ENCODE measurements around the gene ATG4D. TPM values are rescaled to one million over a fixed set of nuclear protein-coding genes. Genes with fewer than 3 reads are reported as not detected.

ATG4D gene
- total and polyA plus RNA-seq, 2 of the 4 experiments (the other 2 are of a cell fraction), result 8.2 to 21.8 TPM

- no peak for DNase-seq
- BruUV-seq (replicated peaks), result no TSS peak
Measured at GRCh38 chr19:10557603-10558197, 14.0 kb downstream of the ATG4D start.

More at GRCh38 chr19:10557603-10558197, 14.0 kb downstream of the ATG4D start:
- H3K9me1 ChIP-seq (ENCODE audit: insufficient read depth, low read length), result no peaks in the 10 kb centered on the region
- no peak overlapping the region for H2BK15ac ChIP-seq (ENCODE audit: low read depth, low read length)
- no peak overlapping the region for H2BK120ac ChIP-seq (ENCODE audit: low read depth, low read length)
- H3K4me1 ChIP-seq (ENCODE audit: control insufficient read depth, insufficient read depth, low read length), result no peaks in the 10 kb centered on the region
- no peaks in the 10 kb centered on the region for H3K27me3 ChIP-seq (ENCODE audit: control insufficient read depth, insufficient read depth, low read length)
- no peak overlapping the region for H4K91ac ChIP-seq (ENCODE audit: insufficient read depth, low read depth, low read length)
- POLR2A ChIA-PET (ENCODE audit: unreplicated experiment), result no interaction called here
- no peak overlapping the region for H3K23ac ChIP-seq (ENCODE audit: low read depth, low read length)
- H3K4me3 ChIP-seq (ENCODE audit: insufficient read depth, low read depth, low read length), result no peak overlapping the region
- dilution Hi-C loops (cut with HindIII; ENCODE audit: low sequenced_read_pairs, unreplicated experiment), result no loop called here
- CTCF ChIA-PET, result no interaction called here
- peaks cover 4% of the 10 kb centered on the region; the same call in 1 of the 2 replicates for H4K20me1 ChIP-seq (ENCODE audit: insufficient read depth, low read length)
- H4K8ac ChIP-seq (ENCODE audit: low read depth in 2 of 2, low read length in 2 of 2), result no peak overlapping the region
- H3K9ac ChIP-seq (ENCODE audit: low read depth, low read length), result no peak overlapping the region
- ATAC-seq (ENCODE audit: low read depth), result no peak
- no peak overlapping the region for H3K4me2 ChIP-seq (ENCODE audit: low read depth, low read length)
- no peak overlapping the region for H3K14ac ChIP-seq (replicated peaks; ENCODE audit: low read depth, low read length)
- in situ Hi-C loops (cut with MboI; ENCODE audit: low sequenced_read_pairs), result no loop called here
- WGBS, 2 experiments (ENCODE audit: extremely low coverage in 2 of 2, insufficient read length in 1 of 2), result 99% methylated on average over 16 of the region's 33 CpGs; no CpG with 5 or more reads in 1 of the 2 experiments
- H2AK5ac ChIP-seq (ENCODE audit: low read depth, low read length), result no peak overlapping the region
- no peak overlapping the region for H2AFZ ChIP-seq (replicated peaks; ENCODE audit: low read length, poor library complexity)
- no peak overlapping the region for H4K5ac ChIP-seq (ENCODE audit: low read depth, low read length)
- no peak overlapping the region for H2AK9ac ChIP-seq (replicated peaks; ENCODE audit: low read depth, low read length, poor library complexity)
- H3K9me3 ChIP-seq (ENCODE audit: control insufficient read depth, insufficient read depth, low read length), result no peaks in the 10 kb centered on the region
- H2BK5ac ChIP-seq (ENCODE audit: low read depth, low read length, poor library complexity, severe bottlenecking), result no peak overlapping the region
- H3K36me3 ChIP-seq (ENCODE audit: control insufficient read depth, insufficient read depth, low read length), result peaks cover 68% of the 10 kb centered on the region
- TF ChIP-seq NFE2L2 (IDR thresholded peaks at IDR 0.05; ENCODE audit: low read depth, low read length) (no peak), POLR2A (IDR thresholded peaks at IDR 0.05; ENCODE audit: low read depth, low read length) (no peak), CHD1 (IDR thresholded peaks at IDR 0.05; ENCODE audit: low read depth, low read length) (no peak), BHLHE40 (IDR thresholded peaks at IDR 0.05; ENCODE audit: low read depth, low read length) (no peak), RFX5 (IDR thresholded peaks at IDR 0.05; ENCODE audit: low read depth, low read length) (no peak), MXI1 (IDR thresholded peaks at IDR 0.05; ENCODE audit: borderline replicate concordance, low read depth, low read length) (no peak), RCOR1 (IDR thresholded peaks at IDR 0.05; ENCODE audit: insufficient replicate concordance, low read length) (no peak), MAFK (IDR thresholded peaks at IDR 0.05; ENCODE audit: low read depth, low read length) (no peak), SMC3 (IDR thresholded peaks at IDR 0.05; ENCODE audit: low read depth, low read length) (no peak), CEBPB (IDR thresholded peaks at IDR 0.05; ENCODE audit: low read depth, low read length) (no peak), FOS (IDR thresholded peaks at IDR 0.05; ENCODE audit: low read depth, low read length) (no peak), MAZ (IDR thresholded peaks at IDR 0.05; ENCODE audit: borderline replicate concordance, low read depth, low read length) (no peak), RAD21 (IDR thresholded peaks at IDR 0.05; ENCODE audit: low read length) (no peak), ELK1 (IDR thresholded peaks at IDR 0.05; ENCODE audit: borderline replicate concordance, low read depth, low read length) (no peak)
- TF ChIP-seq, protein P1, sequence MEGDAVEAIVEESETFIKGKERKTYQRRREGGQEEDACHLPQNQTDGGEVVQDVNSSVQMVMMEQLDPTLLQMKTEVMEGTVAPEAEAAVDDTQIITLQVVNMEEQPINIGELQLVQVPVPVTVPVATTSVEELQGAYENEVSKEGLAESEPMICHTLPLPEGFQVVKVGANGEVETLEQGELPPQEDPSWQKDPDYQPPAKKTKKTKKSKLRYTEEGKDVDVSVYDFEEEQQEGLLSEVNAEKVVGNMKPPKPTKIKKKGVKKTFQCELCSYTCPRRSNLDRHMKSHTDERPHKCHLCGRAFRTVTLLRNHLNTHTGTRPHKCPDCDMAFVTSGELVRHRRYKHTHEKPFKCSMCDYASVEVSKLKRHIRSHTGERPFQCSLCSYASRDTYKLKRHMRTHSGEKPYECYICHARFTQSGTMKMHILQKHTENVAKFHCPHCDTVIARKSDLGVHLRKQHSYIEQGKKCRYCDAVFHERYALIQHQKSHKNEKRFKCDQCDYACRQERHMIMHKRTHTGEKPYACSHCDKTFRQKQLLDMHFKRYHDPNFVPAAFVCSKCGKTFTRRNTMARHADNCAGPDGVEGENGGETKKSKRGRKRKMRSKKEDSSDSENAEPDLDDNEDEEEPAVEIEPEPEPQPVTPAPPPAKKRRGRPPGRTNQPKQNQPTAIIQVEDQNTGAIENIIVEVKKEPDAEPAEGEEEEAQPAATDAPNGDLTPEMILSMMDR (conservative IDR thresholded peaks at IDR 0.05; ENCODE audit: low read depth, low read length), result no peak
- TF ChIP-seq, protein P2, sequence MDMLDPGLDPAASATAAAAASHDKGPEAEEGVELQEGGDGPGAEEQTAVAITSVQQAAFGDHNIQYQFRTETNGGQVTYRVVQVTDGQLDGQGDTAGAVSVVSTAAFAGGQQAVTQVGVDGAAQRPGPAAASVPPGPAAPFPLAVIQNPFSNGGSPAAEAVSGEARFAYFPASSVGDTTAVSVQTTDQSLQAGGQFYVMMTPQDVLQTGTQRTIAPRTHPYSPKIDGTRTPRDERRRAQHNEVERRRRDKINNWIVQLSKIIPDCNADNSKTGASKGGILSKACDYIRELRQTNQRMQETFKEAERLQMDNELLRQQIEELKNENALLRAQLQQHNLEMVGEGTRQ (IDR thresholded peaks at IDR 0.05; ENCODE audit: low read depth, low read length), result no peak
- H3K4ac ChIP-seq (ENCODE audit: low read depth, low read length), result no peak overlapping the region
- peaks cover 3 to 6% of the 10 kb centered on the region in 2 experiments; a peak in 2 of 4 replicates for H3K79me1 ChIP-seq (ENCODE audit: low read depth in 1 of 2, low read length in 2 of 2)
- intact Hi-C loops (cut with micrococcal nuclease), result no loop called here
- no peak overlapping the region for H3K18ac ChIP-seq (ENCODE audit: low read depth, low read length)
- H3K56ac ChIP-seq (ENCODE audit: extremely low read depth, insufficient read depth, low read length), result no peak overlapping the region
- H3K27ac ChIP-seq (ENCODE audit: insufficient read depth, low read length), result no peak overlapping the region
- no peak overlapping the region for H2BK20ac ChIP-seq (ENCODE audit: low read depth, low read length)
